ENCODE data around the gene LRP3. TPM values are rescaled to one million over a fixed set of nuclear protein-coding genes. Genes with fewer than 3 reads are reported as not detected.

LRP3 gene
- polyA plus RNA-seq, 1 of the 3 experiments (the other 2 are of a cell fraction) = 8.2 TPM

GRCh38 chr19:33207040-33207620 lies 13.0 kb downstream of the LRP3 start (continued):
- TF ChIP-seq NRF1 (IDR thresholded peaks at IDR 0.05; ENCODE audit: low read depth, low read length) (no peak), ELF1 (IDR thresholded peaks at IDR 0.05) (no peak), RAD21 (IDR thresholded peaks at IDR 0.05; ENCODE audit: low read length) (no peak), FOXJ3 (CRISPR knock-in tag; IDR thresholded peaks at IDR 0.05) (no peak), GATA2 (CRISPR knock-in tag; IDR thresholded peaks at IDR 0.05) (no peak)

DNA sequence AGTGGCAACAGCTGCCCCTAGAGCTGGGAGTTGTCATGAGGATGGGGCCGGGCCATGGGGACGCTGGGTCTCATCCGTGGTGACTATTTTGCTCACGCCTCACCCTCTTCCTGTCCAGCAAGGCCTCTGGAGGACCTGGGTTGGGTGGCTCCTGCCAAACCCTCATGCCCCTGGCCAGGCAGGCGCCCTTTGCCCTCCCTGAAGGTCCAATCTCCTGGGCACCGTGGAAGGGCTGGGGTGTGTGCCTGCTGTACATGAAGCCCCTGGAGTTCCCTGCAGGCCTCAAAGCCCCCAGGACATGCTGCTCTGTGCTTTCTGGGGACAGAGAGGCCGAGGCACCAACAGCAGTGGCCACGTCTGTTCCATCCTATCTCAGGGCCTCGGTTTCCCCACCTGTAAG lies 13.8 kb downstream of the LRP3 start:
- POLR2A ChIA-PET = no interaction called here

DNA sequence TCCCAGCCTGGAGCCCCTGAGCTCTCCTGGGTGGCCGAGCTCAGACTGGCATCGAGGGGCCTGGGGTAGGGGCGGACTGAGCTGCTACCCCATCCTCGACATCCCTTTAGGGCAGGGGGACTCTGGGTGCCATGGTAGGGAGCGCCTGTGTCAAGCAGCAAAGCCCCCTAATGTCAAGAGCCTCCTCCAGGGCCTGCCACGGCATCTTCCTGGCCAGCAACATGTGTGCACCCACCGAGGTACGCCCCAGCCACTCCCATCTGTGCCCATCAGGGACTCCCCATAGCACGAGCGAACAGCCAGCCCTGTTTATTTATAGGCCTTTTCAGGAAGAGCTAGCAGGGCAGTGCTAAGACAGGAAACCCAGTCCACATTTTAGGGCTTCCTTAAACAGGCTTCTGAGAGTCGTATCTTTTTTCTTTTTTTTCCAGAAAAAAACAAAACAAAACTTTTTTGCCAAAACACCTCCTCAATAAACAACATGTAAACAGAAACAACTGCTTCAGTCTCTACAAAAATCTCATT lies 14.3 kb downstream of the LRP3 start:
- no peaks in the 10 kb centered on the region for H3K27me3 ChIP-seq (ENCODE audit: insufficient read depth)
- H3K27ac ChIP-seq (ENCODE audit: low read depth in 2 of 2, low read length in 1 of 2) = no peak overlapping the region
- H3F3A ChIP-seq (replicated peaks; ENCODE audit: insufficient read depth) = no peaks in the 10 kb centered on the region
- H3K4me1 ChIP-seq (ENCODE audit: control insufficient read depth in 1 of 2, insufficient read depth in 2 of 2, low read depth in 1 of 2, low read length in 1 of 2) = no peaks in the 10 kb centered on the region; a peak in 1 of 4 replicates
- 83% methylated on average over 5 of the region's 11 CpGs for WGBS (ENCODE audit: low lambda C conversion rate)
- H3K36me3 ChIP-seq (replicated peaks in 1 of 2; ENCODE audit: control insufficient read depth in 1 of 2, insufficient read depth in 2 of 2, low read length in 1 of 2) = peaks cover 0 to 3% of the 10 kb centered on the region in 2 experiments
- no peaks in the 10 kb centered on the region for H4K20me1 ChIP-seq (ENCODE audit: insufficient read depth)
- no peak overlapping the region for H3K9ac ChIP-seq
- DNase-seq = peak; percentile 26
- no peaks in the 10 kb centered on the region for H3K9me2 ChIP-seq
- H3K79me2 ChIP-seq (ENCODE audit: insufficient read depth) = no peaks in the 10 kb centered on the region
- no peaks in the 10 kb centered on the region for H3K9me3 ChIP-seq
- no peak overlapping the region for H2AFZ ChIP-seq (ENCODE audit: low read depth)
- ChIA-PET POLR2A (no interaction called here), CTCF (interaction anchor here (1.0 to 1.4 kb wide), 4 partner anchors 14 to 570 kb away, joined by 3 to 6 read pairs (median 4); no protein-coding TSS in a partner anchor)
- no peak overlapping the region for H3K4me2 ChIP-seq
- H3K4me3 ChIP-seq (ENCODE audit: low read depth in 2 of 2, low read length in 1 of 2) = no peak overlapping the region
- TF ChIP-seq USF2 (IDR thresholded peaks at IDR 0.05; ENCODE audit: borderline replicate concordance, low read depth, low read length) (no peak), REST (IDR thresholded peaks at IDR 0.05; ENCODE audit: low read depth, low read length) (no peak), TEAD4 (IDR thresholded peaks at IDR 0.05; ENCODE audit: borderline replicate concordance, insufficient read depth) (no peak), FOSL2 (IDR thresholded peaks at IDR 0.05; ENCODE audit: borderline replicate concordance, low read depth) (no peak), FOXJ3 (CRISPR knock-in tag; IDR thresholded peaks at IDR 0.05) (no peak), SMC3 (IDR thresholded peaks at IDR 0.05; ENCODE audit: low read depth, low read length) (no peak)
- TF ChIP-seq, protein P1, sequence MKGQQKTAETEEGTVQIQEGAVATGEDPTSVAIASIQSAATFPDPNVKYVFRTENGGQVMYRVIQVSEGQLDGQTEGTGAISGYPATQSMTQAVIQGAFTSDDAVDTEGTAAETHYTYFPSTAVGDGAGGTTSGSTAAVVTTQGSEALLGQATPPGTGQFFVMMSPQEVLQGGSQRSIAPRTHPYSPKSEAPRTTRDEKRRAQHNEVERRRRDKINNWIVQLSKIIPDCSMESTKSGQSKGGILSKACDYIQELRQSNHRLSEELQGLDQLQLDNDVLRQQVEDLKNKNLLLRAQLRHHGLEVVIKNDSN (IDR thresholded peaks at IDR 0.05; ENCODE audit: borderline replicate concordance, low read depth) = no peak

More for the DNA sequence above, 13.8 kb downstream of the LRP3 start:
- Histone ChIP-seq H3K4me3 (ENCODE audit: low read depth in 2 of 2, low read length in 1 of 2) (no peak overlapping the region), H4K20me1 (ENCODE audit: insufficient read depth) (no peaks in the 10 kb centered on the region), H3K27ac (ENCODE audit: low read depth in 2 of 2, low read length in 1 of 2) (no peak overlapping the region), H2AFZ (ENCODE audit: low read depth) (no peak overlapping the region), H3K27me3 (ENCODE audit: insufficient read depth) (no peaks in the 10 kb centered on the region), H3K9ac (no peak overlapping the region), H3K4me1 (ENCODE audit: control insufficient read depth in 1 of 2, insufficient read depth in 2 of 2, low read depth in 1 of 2, low read length in 1 of 2) (no peaks in the 10 kb centered on the region; a peak in 1 of 4 replicates), H3K36me3 (replicated peaks in 1 of 2; ENCODE audit: control insufficient read depth in 1 of 2, insufficient read depth in 2 of 2, low read length in 1 of 2) (peaks cover 0 to 3% of the 10 kb centered on the region in 2 experiments), H3F3A (replicated peaks; ENCODE audit: insufficient read depth) (no peaks in the 10 kb centered on the region), H3K9me3 (no peaks in the 10 kb centered on the region), H3K4me2 (no peak overlapping the region), H3K79me2 (ENCODE audit: insufficient read depth) (no peaks in the 10 kb centered on the region), H3K9me2 (no peaks in the 10 kb centered on the region)
- CTCF ChIA-PET = interaction anchor here (1.0 to 1.4 kb wide), 4 partner anchors 13 to 570 kb away, joined by 3 to 6 read pairs (median 4); no protein-coding TSS in a partner anchor
- WGBS (ENCODE audit: low lambda C conversion rate) = 92% methylated on average over 2 of the region's 9 CpGs
- TF ChIP-seq FOXM1 (IDR thresholded peaks at IDR 0.05; ENCODE audit: low read depth) = no peak
- TF ChIP-seq, protein P2, sequence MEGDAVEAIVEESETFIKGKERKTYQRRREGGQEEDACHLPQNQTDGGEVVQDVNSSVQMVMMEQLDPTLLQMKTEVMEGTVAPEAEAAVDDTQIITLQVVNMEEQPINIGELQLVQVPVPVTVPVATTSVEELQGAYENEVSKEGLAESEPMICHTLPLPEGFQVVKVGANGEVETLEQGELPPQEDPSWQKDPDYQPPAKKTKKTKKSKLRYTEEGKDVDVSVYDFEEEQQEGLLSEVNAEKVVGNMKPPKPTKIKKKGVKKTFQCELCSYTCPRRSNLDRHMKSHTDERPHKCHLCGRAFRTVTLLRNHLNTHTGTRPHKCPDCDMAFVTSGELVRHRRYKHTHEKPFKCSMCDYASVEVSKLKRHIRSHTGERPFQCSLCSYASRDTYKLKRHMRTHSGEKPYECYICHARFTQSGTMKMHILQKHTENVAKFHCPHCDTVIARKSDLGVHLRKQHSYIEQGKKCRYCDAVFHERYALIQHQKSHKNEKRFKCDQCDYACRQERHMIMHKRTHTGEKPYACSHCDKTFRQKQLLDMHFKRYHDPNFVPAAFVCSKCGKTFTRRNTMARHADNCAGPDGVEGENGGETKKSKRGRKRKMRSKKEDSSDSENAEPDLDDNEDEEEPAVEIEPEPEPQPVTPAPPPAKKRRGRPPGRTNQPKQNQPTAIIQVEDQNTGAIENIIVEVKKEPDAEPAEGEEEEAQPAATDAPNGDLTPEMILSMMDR (IDR thresholded peaks at IDR 0.05) = no peak
- TF ChIP-seq RXRA (IDR thresholded peaks at IDR 0.05; ENCODE audit: borderline replicate concordance, low read depth) = no peak
- TF ChIP-seq, protein P3, sequence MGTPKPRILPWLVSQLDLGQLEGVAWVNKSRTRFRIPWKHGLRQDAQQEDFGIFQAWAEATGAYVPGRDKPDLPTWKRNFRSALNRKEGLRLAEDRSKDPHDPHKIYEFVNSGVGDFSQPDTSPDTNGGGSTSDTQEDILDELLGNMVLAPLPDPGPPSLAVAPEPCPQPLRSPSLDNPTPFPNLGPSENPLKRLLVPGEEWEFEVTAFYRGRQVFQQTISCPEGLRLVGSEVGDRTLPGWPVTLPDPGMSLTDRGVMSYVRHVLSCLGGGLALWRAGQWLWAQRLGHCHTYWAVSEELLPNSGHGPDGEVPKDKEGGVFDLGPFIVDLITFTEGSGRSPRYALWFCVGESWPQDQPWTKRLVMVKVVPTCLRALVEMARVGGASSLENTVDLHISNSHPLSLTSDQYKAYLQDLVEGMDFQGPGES (IDR thresholded peaks at IDR 0.05; ENCODE audit: low read depth, low read length) = no peak
- peak; percentile 28 for DNase-seq

Measured in SK-N-SH (cell line).